K562 (cell line): ENCODE results near the gene SRMS. TPM values are rescaled to one million over a fixed set of nuclear protein-coding genes. Genes with fewer than 3 reads are reported as not detected.

Source experiments
- CHD1 ChIP-seq: fragments of 200-600 bp; sonication (generic); IDR thresholded peaks from one replicate; pipeline ENCODE4 v1.6.1; 2012; ENCODE audit warnings: mild to moderate bottlenecking, moderate library complexity, low read length, inconsistent platforms
- CTBP1 ChIP-seq: fragments of 450-650 bp; IDR thresholded peaks from 2 replicates; pipeline ENCODE4 v1.6.1; 2016; ENCODE audit warnings: borderline replicate concordance
- FOXK2 ChIP-seq, 2 experiments: fragments of 450-650 bp; IDR thresholded peaks in 1 of 2; conservative IDR thresholded peaks in 1 of 2; 2 replicates each; pipeline ENCODE4 v1.6.1; 2016; ENCODE audit warnings: low read depth in 2 of 2, mild to moderate bottlenecking in 1 of 2
- KLF16 ChIP-seq: IDR thresholded peaks from 2 replicates; pipeline ENCODE4 v1.6.1; 2016; ENCODE audit warnings: antibody characterized with exemption
- MAZ ChIP-seq, 2 experiments: fragments of 450-650 bp in 1 of 2; sonication (generic) in 1 of 2; formaldehyde crosslinking; IDR thresholded peaks in 1 of 2; conservative IDR thresholded peaks in 1 of 2; 2 replicates each; pipeline versions ENCODE4 v1.4.0 to v1.5.0; 2020; ENCODE audit warnings: mild to moderate bottlenecking in 1 of 2, missing genetic modification reagents in 1 of 2
- NFXL1 ChIP-seq: fragments of 450-650 bp; formaldehyde crosslinking; IDR thresholded peaks from 2 replicates; pipeline ENCODE4 v1.4.0; 2021; ENCODE audit warnings: mild to moderate bottlenecking
- POLR2H ChIP-seq: IDR thresholded peaks from 2 replicates; pipeline ENCODE4 v1.6.1; 2016; ENCODE audit warnings: missing genetic modification characterization, low read depth, mild to moderate bottlenecking, control low read depth, missing compliant biosample characterization, moderate library complexity
- SMARCA4 ChIP-seq: fragments of 450-650 bp; IDR thresholded peaks from 2 replicates; pipeline ENCODE4 v1.6.1; 2016
- TRIM24 ChIP-seq, 2 experiments: fragments of 450-650 bp; IDR thresholded peaks; 2 replicates each; pipeline ENCODE4 v1.6.1; 2016
- YY1 ChIP-seq, 3 experiments: IDR thresholded peaks; 2 replicates each; pipeline ENCODE4 v1.6.1; 2011; ENCODE audit warnings: low read length in 2 of 3, mild to moderate bottlenecking in 2 of 3, moderate library complexity in 2 of 3, borderline replicate concordance in 1 of 3, control low read depth in 1 of 3, low read depth in 1 of 3; ENCODE audit not compliant: insufficient read depth in 3 of 3, insufficient replicate concordance in 2 of 3, control insufficient read depth in 1 of 3, insufficient read length in 1 of 3; ENCODE audit errors: extremely low read depth in 1 of 3
- ZNF23 ChIP-seq: fragments of 250-450 bp; sonication (Bioruptor Pico); IDR thresholded peaks from 2 replicates; pipeline ENCODE4 v1.4.0; 2020; ENCODE audit warnings: mild to moderate bottlenecking
- ZNF282 ChIP-seq: sonication (generic); formaldehyde crosslinking; IDR thresholded peaks from 2 replicates; pipeline ENCODE4 v1.8.1; 2023; ENCODE audit warnings: missing genetic modification reagents
- ZNF586 ChIP-seq: fragments of 450-650 bp; formaldehyde crosslinking; conservative IDR thresholded peaks from 2 replicates; pipeline ENCODE4 v1.4.0; 2020; ENCODE audit warnings: mild to moderate bottlenecking, moderate library complexity
- polyA plus RNA-seq, 8 experiments: library from polyadenylated mRNA; depleted of rRNA in 4 of 8; stranded (reverse) in 5 of 8; unstranded in 3 of 8; fragments of >200 nt; fragmentation: Nextera tagmentation in 2 of 8; fragmentation: Illumina TruSeq in 1 of 8; extraction: Ambion mirVana in 2 of 8; extraction: Trizol in 1 of 8; gene quantifications; 2 replicates each; pipeline versions ENCODE4 v1.2.1 to v1.2.3, GENCODE V29; 2011 to 2014; ENCODE audit warnings: inconsistent platforms in 1 of 8, missing spikeins in 1 of 8
- total RNA-seq, 7 experiments: library from RNA; depleted of rRNA in 6 of 7; stranded (reverse); fragments of >200 nt in 6 of 7; fragmentation: Illumina TruSeq in 2 of 7; extraction: Trizol in 2 of 7; gene quantifications; 2 replicates each; pipeline versions ENCODE4 v1.2.1 to v1.2.3, GENCODE V29; 2011 to 2021; ENCODE audit warnings: low replicate concordance in 1 of 7
- TF ChIP-seq, protein P1 (sequence below): sonication (generic); formaldehyde crosslinking; IDR thresholded peaks from 2 replicates; pipeline ENCODE4 v1.8.0; 2022; ENCODE audit warnings: mild to moderate bottlenecking, missing genetic modification reagents
- TF ChIP-seq, protein P2 (sequence below): fragments of 250-450 bp; sonication (Bioruptor Pico); IDR thresholded peaks from 2 replicates; pipeline ENCODE4 v1.9.0; 2021; ENCODE audit warnings: mild to moderate bottlenecking, inconsistent platforms
- TF ChIP-seq, protein P3 (sequence below): sonication (generic); formaldehyde crosslinking; IDR thresholded peaks from 2 replicates; pipeline ENCODE4 v1.8.0; 2022; ENCODE audit warnings: missing genetic modification reagents, mild to moderate bottlenecking, moderate library complexity, borderline replicate concordance
- TF ChIP-seq, protein P4 (sequence below), 2 experiments: IDR thresholded peaks; 2 replicates each; pipeline ENCODE4 v1.6.1; 2012; ENCODE audit warnings: improper control_type of control experiment in 2 of 2, low read depth in 2 of 2, low read length in 2 of 2, borderline replicate concordance in 1 of 2
- TF ChIP-seq, protein P5 (sequence below): sonication (generic); formaldehyde crosslinking; IDR thresholded peaks from 2 replicates; pipeline ENCODE4 v1.8.0; 2022; ENCODE audit warnings: mild to moderate bottlenecking, missing genetic modification reagents

Gene SRMS
- total and polyA plus RNA-seq, 9 of the 15 experiments (the other 6 are each of a cell fraction or from before 2014, with no cell fraction given): 0.07 TPM; not detected in 8

DNA sequence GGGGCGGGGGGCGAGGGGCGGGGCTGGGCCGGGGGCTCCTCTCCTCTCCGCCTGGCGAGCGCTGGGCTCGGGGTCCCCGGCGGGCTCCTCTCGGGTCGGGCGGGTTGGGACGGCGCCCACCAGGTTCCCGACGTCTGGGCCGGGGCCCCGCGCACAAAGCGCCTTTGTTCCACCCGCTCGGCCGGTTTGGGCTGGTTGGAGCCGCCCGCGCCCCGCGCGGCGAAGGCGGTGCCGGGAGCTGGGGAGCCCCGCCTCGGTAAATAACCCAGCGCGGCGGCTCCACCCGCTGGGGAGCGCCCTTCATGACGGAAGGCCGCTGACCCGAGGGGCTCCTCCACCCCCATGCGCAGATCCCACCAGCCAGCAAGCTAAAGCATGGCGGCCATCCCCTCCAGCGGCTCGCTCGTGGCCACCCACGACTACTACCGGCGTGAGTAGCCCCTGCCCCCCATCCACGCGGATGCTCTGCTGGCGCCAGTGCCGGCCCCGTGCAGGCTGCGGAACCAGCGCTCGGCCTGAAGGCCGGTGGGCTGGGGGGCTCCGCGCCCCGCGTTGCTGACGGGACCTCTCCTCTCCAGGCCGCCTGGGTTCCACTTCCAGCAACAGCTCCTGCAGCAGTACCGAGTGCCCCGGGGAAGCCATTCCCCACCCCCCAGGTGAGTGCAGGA, 26.5 kb downstream of the SRMS start (continued):
- TF ChIP-seq, protein P1, sequence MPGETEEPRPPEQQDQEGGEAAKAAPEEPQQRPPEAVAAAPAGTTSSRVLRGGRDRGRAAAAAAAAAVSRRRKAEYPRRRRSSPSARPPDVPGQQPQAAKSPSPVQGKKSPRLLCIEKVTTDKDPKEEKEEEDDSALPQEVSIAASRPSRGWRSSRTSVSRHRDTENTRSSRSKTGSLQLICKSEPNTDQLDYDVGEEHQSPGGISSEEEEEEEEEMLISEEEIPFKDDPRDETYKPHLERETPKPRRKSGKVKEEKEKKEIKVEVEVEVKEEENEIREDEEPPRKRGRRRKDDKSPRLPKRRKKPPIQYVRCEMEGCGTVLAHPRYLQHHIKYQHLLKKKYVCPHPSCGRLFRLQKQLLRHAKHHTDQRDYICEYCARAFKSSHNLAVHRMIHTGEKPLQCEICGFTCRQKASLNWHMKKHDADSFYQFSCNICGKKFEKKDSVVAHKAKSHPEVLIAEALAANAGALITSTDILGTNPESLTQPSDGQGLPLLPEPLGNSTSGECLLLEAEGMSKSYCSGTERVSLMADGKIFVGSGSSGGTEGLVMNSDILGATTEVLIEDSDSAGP: no peak
- peak; percentile 81; the same call in 1 of the 2 replicates for TF ChIP-seq ZNF282 (CRISPR knock-in tag)
- TF ChIP-seq ZNF586: no peak
- TF ChIP-seq MAZ (CRISPR knock-in tag; conservative IDR thresholded peaks at IDR 0.05 in 1 of 2, IDR thresholded peaks at IDR 0.05 in 1 of 2): peak; percentile 17 to 78; a peak in 2 of 4 replicates
- TF ChIP-seq, protein P2, sequence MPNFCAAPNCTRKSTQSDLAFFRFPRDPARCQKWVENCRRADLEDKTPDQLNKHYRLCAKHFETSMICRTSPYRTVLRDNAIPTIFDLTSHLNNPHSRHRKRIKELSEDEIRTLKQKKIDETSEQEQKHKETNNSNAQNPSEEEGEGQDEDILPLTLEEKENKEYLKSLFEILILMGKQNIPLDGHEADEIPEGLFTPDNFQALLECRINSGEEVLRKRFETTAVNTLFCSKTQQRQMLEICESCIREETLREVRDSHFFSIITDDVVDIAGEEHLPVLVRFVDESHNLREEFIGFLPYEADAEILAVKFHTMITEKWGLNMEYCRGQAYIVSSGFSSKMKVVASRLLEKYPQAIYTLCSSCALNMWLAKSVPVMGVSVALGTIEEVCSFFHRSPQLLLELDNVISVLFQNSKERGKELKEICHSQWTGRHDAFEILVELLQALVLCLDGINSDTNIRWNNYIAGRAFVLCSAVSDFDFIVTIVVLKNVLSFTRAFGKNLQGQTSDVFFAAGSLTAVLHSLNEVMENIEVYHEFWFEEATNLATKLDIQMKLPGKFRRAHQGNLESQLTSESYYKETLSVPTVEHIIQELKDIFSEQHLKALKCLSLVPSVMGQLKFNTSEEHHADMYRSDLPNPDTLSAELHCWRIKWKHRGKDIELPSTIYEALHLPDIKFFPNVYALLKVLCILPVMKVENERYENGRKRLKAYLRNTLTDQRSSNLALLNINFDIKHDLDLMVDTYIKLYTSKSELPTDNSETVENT (CRISPR knock-in tag): no peak
- no peak for TF ChIP-seq ZNF23 (CRISPR knock-in tag)
- TF ChIP-seq FOXK2 (conservative IDR thresholded peaks at IDR 0.05 in 1 of 2, IDR thresholded peaks at IDR 0.05 in 1 of 2; ENCODE audit: low read depth in 2 of 2): peak; percentile 46 to 66; a peak in 3 of 4 replicates
- TF ChIP-seq, protein P3, sequence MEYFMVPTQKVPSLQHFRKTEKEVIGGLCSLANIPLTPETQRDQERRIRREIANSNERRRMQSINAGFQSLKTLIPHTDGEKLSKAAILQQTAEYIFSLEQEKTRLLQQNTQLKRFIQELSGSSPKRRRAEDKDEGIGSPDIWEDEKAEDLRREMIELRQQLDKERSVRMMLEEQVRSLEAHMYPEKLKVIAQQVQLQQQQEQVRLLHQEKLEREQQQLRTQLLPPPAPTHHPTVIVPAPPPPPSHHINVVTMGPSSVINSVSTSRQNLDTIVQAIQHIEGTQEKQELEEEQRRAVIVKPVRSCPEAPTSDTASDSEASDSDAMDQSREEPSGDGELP: peak; percentile 44; the same call in 1 of the 2 replicates
- TF ChIP-seq, protein P4, sequence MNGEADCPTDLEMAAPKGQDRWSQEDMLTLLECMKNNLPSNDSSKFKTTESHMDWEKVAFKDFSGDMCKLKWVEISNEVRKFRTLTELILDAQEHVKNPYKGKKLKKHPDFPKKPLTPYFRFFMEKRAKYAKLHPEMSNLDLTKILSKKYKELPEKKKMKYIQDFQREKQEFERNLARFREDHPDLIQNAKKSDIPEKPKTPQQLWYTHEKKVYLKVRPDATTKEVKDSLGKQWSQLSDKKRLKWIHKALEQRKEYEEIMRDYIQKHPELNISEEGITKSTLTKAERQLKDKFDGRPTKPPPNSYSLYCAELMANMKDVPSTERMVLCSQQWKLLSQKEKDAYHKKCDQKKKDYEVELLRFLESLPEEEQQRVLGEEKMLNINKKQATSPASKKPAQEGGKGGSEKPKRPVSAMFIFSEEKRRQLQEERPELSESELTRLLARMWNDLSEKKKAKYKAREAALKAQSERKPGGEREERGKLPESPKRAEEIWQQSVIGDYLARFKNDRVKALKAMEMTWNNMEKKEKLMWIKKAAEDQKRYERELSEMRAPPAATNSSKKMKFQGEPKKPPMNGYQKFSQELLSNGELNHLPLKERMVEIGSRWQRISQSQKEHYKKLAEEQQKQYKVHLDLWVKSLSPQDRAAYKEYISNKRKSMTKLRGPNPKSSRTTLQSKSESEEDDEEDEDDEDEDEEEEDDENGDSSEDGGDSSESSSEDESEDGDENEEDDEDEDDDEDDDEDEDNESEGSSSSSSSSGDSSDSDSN (IDR thresholded peaks at IDR 0.05; ENCODE audit: borderline replicate concordance in 1 of 2, low read depth in 2 of 2, low read length in 2 of 2): peak; percentile 67 to 69; a peak in 2 of 4 replicates
- TF ChIP-seq, protein P5, sequence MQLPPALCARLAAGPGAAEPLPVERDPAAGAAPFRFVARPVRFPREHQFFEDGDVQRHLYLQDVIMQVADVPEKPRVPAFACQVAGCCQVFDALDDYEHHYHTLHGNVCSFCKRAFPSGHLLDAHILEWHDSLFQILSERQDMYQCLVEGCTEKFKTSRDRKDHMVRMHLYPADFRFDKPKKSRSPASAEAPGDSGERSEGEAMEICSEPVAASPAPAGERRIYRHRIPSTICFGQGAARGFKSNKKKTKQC (CRISPR knock-in tag): peak; percentile 79
- peak; percentile 72 for TF ChIP-seq POLR2H (tag)
- peak; percentile 30; the same call in 1 of the 2 replicates for TF ChIP-seq CTBP1
- 0 out of 2 replicates have a peak, but pooled peaks have one; percentile 23 for TF ChIP-seq SMARCA4
- TF ChIP-seq YY1 (IDR thresholded peaks at IDR 0.05; ENCODE audit: borderline replicate concordance in 1 of 3, control insufficient read depth in 1 of 3, extremely low read depth in 1 of 3, insufficient read depth in 3 of 3, insufficient read length in 1 of 3, insufficient replicate concordance in 2 of 3, low read depth in 1 of 3, low read length in 2 of 3): peak in 2 of 3 experiments; percentile 51 to 61
- TF ChIP-seq KLF16: peak; percentile 99
- peak in 1 of 2 experiments; percentile 63; a peak in 2 of 4 replicates for TF ChIP-seq TRIM24 (IDR thresholded peaks at IDR 0.05)
- no peak for TF ChIP-seq NFXL1 (CRISPR knock-in tag)
- TF ChIP-seq CHD1: peak; percentile 80
